Measurements from ENCODE around the gene PRSS33.
A peak's percentile ranks its signal among the peaks of the same experiment; 100 is the strongest.

Gene PRSS33

GRCh38 chr16:2761886-2762583, 25.3 kb downstream of the PRSS33 start:
- no peak for DNase-seq

GRCh38 chr16:2761472-2761871, 25.9 kb downstream of the PRSS33 start:
- no peak for DNase-seq

DNA sequence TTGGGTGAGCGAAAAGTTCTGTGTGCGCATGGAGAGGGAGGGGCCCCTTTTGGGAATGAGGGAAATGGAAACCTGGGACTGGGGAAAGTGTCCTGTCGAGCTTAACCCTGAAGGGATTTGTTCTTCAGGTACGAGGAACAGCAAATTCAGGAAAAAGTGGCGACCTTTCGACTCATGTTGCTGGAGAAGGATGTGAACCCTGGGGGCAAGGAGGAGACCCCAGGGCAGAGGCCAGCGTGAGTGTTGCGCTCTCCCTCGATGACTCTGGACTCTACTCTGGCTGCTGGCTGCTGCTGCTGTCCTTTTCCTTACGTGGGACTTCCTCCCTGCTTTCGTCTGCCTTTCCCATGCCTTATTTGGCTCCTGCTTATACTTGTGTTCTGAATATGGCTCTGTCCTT, 30.0 kb downstream of the PRSS33 start:
- no peak for DNase-seq

GRCh38 chr16:2756288-2757015, 30.9 kb downstream of the PRSS33 start:
- DNase-seq, result no peak

- DNase-seq, result no peak
These were observed 32.2 kb downstream of the PRSS33 start for GRCh38 chr16:2755158-2755557.

DNA sequence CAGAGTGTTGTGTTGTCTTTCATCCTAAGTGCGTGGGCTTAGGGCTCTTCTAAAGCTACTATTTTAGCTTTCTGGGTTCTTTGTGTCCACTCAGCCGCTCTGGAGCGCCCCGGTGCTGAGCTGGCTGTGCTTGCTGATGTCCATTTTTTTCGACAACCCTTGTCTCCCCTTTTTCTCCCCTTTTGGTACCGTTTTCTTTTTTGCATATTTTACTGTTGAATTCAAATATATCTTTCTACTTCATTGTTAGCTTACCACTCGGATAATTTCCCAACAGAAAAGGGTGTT, 33.7 kb downstream of the PRSS33 start:
- DNase-seq, result peak in 1 of 2 donors; percentile 47

DNA sequence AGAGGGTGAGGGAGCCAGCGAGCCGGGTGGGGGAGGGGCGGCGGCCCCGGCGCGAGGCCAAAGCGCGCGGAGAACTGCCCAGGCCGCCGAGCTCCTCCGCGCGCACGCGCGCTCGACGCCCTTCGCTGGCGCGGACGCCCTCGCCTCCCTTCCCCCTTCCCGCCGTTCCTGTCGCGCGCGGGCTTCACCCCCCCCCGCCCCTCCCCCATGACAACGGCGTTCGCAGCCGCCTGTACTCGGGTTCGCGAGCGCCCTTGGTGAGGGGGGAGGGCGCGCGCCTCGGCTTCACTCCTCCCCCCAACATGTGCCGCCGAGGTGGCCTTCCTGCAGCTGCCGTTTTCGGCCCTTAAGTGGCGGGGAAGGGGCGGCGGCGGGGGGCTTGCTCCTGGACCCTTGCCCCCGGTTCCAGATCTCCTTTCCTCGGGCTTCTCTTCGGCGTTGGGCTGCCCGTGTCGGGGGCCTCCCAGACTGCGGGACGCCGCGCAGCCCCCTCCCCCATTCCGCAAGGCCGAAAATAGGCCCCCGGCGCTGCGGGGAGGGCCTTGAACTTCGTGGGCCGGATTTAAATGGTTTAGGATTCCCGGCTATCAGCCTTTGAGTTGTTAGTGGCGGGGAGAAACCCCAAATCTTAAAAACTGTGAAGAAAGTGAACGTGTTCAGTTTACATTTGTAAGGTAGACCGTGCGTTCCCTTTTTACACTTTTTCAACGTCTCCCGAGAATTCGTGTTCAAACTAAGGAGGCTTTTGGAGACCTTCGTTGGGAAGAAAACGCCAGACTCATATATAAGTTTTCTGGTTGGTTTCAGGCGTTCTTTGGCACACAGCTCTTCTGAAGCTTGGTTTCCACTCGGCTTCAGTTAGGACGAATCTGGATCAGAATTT, 34.3 kb downstream of the PRSS33 start:
- peak; percentile 75 to 81 for DNase-seq

- DNase-seq, result peak; percentile 95 to 98
These were observed 35.1 kb downstream of the PRSS33 start, which contains the start of gene SRRM2 for GRCh38 chr16:2752035-2752849. SRRM2 (plus strand) TSS chr16:2752638; CDS start chr16:2756365, 3,727 bp downstream.

GRCh38 chr16:2751577-2752034, 35.8 kb downstream of the PRSS33 start:
- DNase-seq, result no peak

- no peak for DNase-seq
These were observed 37.4 kb downstream of the PRSS33 start for GRCh38 chr16:2749936-2750335.

DNA sequence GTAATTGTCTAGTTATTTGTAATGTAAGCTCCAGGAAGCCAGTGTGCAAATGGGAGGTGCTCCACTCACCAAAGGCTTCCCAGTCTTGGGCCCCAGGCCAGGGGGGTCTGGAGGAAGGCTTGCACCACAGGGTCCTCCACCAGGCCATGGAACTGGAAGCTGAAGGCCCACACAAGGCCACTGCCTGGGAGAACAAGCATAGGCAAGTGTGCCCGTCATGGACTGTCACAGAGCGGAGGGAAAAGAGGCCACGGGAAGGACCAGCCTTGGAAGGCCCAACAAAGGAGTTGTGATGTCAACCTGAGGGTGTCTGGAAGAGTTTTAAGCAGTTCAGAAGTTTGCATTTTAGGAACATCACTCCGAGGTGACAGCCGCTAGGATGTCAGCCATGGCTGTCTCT, 37.9 kb downstream of the PRSS33 start:
- DNase-seq, result no peak

GRCh38 chr16:2748757-2749455, 38.5 kb downstream of the PRSS33 start:
- DNase-seq, result no peak

- DNase-seq, result no peak
These were observed 41.4 kb downstream of the PRSS33 start for GRCh38 chr16:2745961-2746360.

DNA sequence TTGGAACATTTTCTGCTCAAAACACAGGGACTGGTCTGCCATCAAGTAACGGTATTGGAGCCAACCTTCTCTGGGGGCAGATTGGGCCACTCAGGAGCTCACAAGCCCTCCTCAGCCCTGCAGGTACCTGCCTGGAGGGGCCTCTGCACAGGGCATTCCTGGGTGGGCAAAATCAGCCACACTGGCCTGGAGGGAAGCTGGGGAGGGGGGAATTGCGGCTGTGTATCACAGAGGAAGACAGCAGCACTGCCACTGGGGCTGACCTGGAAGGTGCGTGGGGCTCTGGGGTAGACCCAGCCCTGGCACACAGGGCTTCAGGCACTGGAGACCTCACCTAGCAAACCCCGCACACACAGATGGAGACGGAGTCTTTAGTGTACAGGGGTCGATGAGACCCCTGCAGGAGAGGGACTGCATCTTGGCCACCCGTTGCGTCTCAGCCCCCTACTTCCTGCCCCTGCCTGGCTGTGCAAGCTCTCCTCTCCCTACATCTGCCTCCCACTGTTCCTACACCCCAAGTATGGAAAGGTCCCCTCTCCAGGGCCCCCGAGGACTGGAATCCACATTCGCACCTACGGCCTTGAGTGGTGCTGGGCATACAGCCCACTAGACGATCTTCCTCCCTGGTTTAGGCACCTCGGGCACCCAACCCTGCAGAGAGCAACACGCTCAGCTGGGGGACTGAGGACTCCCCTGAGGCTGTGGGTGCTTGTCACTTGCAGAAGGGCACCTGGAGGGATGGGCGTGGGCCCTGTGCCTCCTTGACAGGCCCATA, 42.1 kb downstream of the PRSS33 start:
- DNase-seq, result no peak

DNA sequence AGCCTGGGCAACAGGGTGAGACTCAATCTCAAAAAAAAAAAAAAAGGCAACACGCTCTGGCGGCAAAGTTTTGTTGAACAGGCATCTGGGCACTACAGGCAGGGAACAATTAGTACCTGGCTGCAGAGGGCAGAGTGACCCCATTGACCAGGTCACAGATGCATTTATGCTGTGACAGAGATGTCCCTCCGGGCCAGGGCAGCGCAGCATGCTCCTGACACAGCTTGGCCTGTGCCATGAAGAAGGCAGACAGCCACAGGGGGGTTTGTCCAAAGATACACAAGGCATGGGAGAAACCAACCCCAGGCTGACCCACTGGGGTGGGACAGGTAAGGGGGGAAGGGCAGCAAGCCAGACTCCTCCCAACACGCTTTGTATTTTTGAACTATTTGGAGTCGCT, 42.6 kb downstream of the PRSS33 start:
- no peak for DNase-seq

DNA sequence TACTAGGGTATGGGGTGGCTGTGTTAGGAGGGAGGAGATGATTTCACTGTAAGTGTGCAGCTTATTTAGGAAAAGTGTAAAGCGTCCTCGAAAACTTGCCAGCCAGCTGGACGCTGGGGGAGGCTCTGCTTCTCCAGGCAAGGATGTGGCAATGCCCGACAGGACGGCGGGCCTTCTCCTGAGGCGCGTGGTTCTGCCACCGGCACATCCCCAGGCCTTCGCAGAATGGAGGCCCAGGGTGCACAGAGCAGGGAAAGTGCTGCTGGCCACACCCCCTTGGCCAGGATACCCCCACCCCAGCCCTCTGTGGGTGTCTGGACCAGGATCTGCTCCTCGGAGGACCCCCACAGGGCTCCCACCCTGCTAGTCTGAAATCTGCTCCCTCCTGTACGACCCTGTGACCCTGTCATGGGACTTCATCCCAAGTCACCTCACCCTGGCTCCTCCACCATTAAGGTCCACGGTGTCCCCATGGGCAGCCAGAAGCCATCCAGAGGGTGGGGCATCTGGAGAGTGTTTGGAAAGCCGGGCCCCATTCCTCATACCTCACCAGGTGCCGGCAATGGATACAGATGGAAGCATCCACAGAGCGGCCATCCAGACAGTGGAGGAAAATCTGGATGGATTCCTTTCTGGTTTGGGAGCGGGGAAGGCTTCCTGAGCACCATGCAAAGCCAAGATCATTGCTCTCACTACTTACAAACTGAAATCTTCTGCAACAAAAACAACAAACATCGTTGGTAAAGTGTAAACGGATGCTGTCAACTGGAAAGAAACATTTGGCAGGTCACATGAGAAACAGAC, 44.2 kb downstream of the PRSS33 start:
- DNase-seq, result no peak

- DNase-seq, result no peak
These were observed 44.9 kb downstream of the PRSS33 start for GRCh38 chr16:2742323-2743006.

DNA sequence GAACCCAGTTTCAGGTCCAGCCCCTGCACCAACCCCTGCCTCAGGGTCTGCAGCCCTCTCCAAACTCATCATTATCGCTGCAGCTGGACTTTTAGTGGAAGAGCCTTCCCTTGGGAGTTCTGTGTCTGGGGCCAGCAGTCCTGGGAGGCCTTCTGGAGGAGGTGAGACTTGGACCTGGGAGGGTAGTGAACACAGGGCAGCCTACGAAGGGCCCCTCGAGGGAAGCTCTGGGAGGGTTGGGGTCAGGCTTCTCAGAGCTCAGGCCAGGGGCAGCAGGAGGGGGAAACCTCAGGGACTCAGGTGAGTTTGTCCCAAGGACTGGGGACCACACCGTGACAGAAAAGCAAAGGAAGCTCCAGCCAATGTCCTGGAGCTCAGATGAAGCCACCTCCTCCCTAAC, 46.2 kb downstream of the PRSS33 start:
- DNase-seq, result no peak

- DNase-seq, result no peak
These were observed 46.9 kb downstream of the PRSS33 start for GRCh38 chr16:2740476-2740875.

Measured in inflammatory macrophage (primary cell).